Urothelium cell line (cell line): ENCODE results near the gene AOPEP.

ENCODE experiments used
- DNase-seq: peaks from one replicate; pipeline ENCODE4 v3.0.0; 2011; ENCODE audit warnings: low spot score, mixed read lengths
- FAIRE-seq: peaks from 2 replicates; lab custom pipeline; 2011; peaks lifted over from hg19 to GRCh38; lab: Jason Lieb, UNC

AOPEP gene

GRCh38 chr9:95024097-95024671 lies 297.7 kb downstream of the AOPEP start:
- FAIRE-seq, result no peak

GRCh38 chr9:95025213-95026147 lies 299.0 kb downstream of the AOPEP start:
- no peak for FAIRE-seq

More at GRCh38 chr9:95024097-95024671, 297.7 kb downstream of the AOPEP start:
- DNase-seq, result no peak

GRCh38 chr9:95026148-95026524 lies 299.6 kb downstream of the AOPEP start:
- DNase-seq, result no peak
- FAIRE-seq, result no peak

More at GRCh38 chr9:95025213-95026147, 299.0 kb downstream of the AOPEP start:
- DNase-seq, result peak; percentile 46

- FAIRE-seq (no peak), DNase-seq (no peak)
Measured at GRCh38 chr9:95027914-95028852, 301.7 kb downstream of the AOPEP start.

GRCh38 chr9:95028853-95029219 lies 302.3 kb downstream of the AOPEP start:
- FAIRE-seq (no peak), DNase-seq (no peak)

GRCh38 chr9:95029288-95029687 lies 302.8 kb downstream of the AOPEP start:
- no peak for DNase-seq
- FAIRE-seq, result no peak

GRCh38 chr9:95029720-95030119 lies 303.2 kb downstream of the AOPEP start:
- FAIRE-seq, result no peak
- DNase-seq, result no peak

GRCh38 chr9:95030344-95030743 lies 303.8 kb downstream of the AOPEP start:
- no peak for DNase-seq
- no peak for FAIRE-seq

- DNase-seq, result no peak
- no peak for FAIRE-seq
Measured at GRCh38 chr9:95030920-95031642, 304.6 kb downstream of the AOPEP start.

- DNase-seq (no peak), FAIRE-seq (no peak)
Measured at GRCh38 chr9:95031711-95032461, 305.4 kb downstream of the AOPEP start.

- DNase-seq (no peak), FAIRE-seq (no peak)
Measured at GRCh38 chr9:95032580-95033341, 306.3 kb downstream of the AOPEP start.

- FAIRE-seq, result no peak
Measured at GRCh38 chr9:95035846-95036245, 309.3 kb downstream of the AOPEP start.

GRCh38 chr9:95036676-95037075 lies 310.2 kb downstream of the AOPEP start:
- FAIRE-seq (no peak), DNase-seq (no peak)

More at GRCh38 chr9:95035846-95036245, 309.3 kb downstream of the AOPEP start:
- DNase-seq, result no peak

- DNase-seq, result no peak
- no peak for FAIRE-seq
Measured at GRCh38 chr9:95037789-95038521, 311.5 kb downstream of the AOPEP start.

- FAIRE-seq (no peak), DNase-seq (no peak)
Measured at GRCh38 chr9:95038666-95039065, 312.2 kb downstream of the AOPEP start.

- DNase-seq, result no peak
- FAIRE-seq, result no peak
Measured at GRCh38 chr9:95040106-95040505, 313.6 kb downstream of the AOPEP start.

GRCh38 chr9:95043826-95044225 lies 317.3 kb downstream of the AOPEP start:
- FAIRE-seq, result no peak
- no peak for DNase-seq
